GM21717 (cell line): ENCODE data around the gene ERICH6B.

Source experiments
- ATAC-seq: cut with Tn5 transposase; IDR thresholded peaks from one replicate; pipeline ENCODE4 v1.9.1; 2021; ENCODE audit warnings: mild to moderate bottlenecking, moderate library complexity; ENCODE audit not compliant: unreplicated experiment

ERICH6B gene

GRCh38 chr13:45545686-45546409 lies 69.7 kb downstream of the ERICH6B start:
- no peak for ATAC-seq

GRCh38 chr13:45544520-45544919 lies 71.0 kb downstream of the ERICH6B start:
- no peak for ATAC-seq

GRCh38 chr13:45542878-45543277 lies 72.7 kb downstream of the ERICH6B start:
- no peak for ATAC-seq

GRCh38 chr13:45542391-45542790 lies 73.1 kb downstream of the ERICH6B start:
- ATAC-seq: no peak

- no peak for ATAC-seq
These were observed 73.7 kb downstream of the ERICH6B start for GRCh38 chr13:45541806-45542205.

GRCh38 chr13:45540864-45541263 lies 74.7 kb downstream of the ERICH6B start:
- no peak for ATAC-seq

GRCh38 chr13:45540195-45540594 lies 75.3 kb downstream of the ERICH6B start:
- ATAC-seq: no peak

GRCh38 chr13:45538382-45538781 lies 77.2 kb downstream of the ERICH6B start:
- ATAC-seq: no peak

- no peak for ATAC-seq
These were observed 78.0 kb downstream of the ERICH6B start for GRCh38 chr13:45537516-45537915.

GRCh38 chr13:45536224-45536623 lies 79.3 kb downstream of the ERICH6B start:
- ATAC-seq: no peak

- ATAC-seq: no peak
These were observed 80.9 kb downstream of the ERICH6B start for GRCh38 chr13:45534604-45535003.

- ATAC-seq: no peak
These were observed 85.8 kb downstream of the ERICH6B start for GRCh38 chr13:45529758-45530157.

- no peak for ATAC-seq
These were observed 87.7 kb downstream of the ERICH6B start for GRCh38 chr13:45527699-45528462.

GRCh38 chr13:45522571-45522970 lies 93.0 kb downstream of the ERICH6B start:
- ATAC-seq: no peak

- ATAC-seq: no peak
These were observed 94.2 kb downstream of the ERICH6B start for GRCh38 chr13:45521297-45521696.

GRCh38 chr13:45519493-45519892 lies 96.0 kb downstream of the ERICH6B start:
- no peak for ATAC-seq

- no peak for ATAC-seq
These were observed 96.9 kb downstream of the ERICH6B start for GRCh38 chr13:45518525-45519245.

GRCh38 chr13:45516757-45517156 lies 98.8 kb downstream of the ERICH6B start:
- ATAC-seq: no peak

GRCh38 chr13:45512098-45512496 lies 103.4 kb downstream of the ERICH6B start:
- ATAC-seq: no peak

GRCh38 chr13:45511310-45512097 lies 104.0 kb downstream of the ERICH6B start:
- ATAC-seq: no peak

GRCh38 chr13:45510672-45511071 lies 104.9 kb downstream of the ERICH6B start:
- ATAC-seq: no peak
